Mucosa of gallbladder (tissue), 1 donor: ENCODE data around the gene OTUB2. TPM values are rescaled to one million over a fixed set of nuclear protein-coding genes. Genes with fewer than 3 reads are reported as not detected.

Experiments
- DNase-seq: peaks from one replicate; pipeline ENCODE4 v3.0.0-alpha.2; 2020; ENCODE audit warnings: low spot score
- total RNA-seq: library from RNA; stranded (reverse); gene quantifications from one replicate; pipeline ENCODE4 v1.2.1, GENCODE V29; 2021
- donor health status: DM: no; HTN: no; CAD: no.

Gene OTUB2
- total RNA-seq, 1 donor from 2014 or later: 2.1 TPM

DNA sequence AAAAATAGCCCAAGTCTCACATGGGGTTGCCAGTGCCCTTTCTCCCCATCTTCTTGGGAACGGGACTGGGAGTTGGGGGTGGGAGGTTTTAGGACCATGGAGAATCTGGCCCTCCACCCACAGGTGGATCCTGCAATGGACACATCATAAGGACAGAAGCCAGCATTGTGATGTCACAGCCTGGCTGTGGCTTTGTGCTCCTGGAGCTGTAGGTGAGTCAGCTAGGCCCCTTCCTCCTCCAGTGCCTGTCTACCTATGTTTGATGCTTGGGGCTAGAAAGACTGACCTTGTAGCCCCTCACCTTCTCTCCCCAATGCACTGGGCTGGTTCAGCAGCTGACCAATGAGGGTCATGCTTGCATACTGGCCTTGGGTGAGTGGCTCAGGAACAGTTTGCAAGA, 29.1 kb upstream of the OTUB2 start, which contains the start of gene CCDC197:
CCDC197 (plus strand) TSS at position 220 of the 400 bp plus-strand sequence. CDS start 831 bp downstream, outside the sequence.
- DNase-seq: no peak

DNA sequence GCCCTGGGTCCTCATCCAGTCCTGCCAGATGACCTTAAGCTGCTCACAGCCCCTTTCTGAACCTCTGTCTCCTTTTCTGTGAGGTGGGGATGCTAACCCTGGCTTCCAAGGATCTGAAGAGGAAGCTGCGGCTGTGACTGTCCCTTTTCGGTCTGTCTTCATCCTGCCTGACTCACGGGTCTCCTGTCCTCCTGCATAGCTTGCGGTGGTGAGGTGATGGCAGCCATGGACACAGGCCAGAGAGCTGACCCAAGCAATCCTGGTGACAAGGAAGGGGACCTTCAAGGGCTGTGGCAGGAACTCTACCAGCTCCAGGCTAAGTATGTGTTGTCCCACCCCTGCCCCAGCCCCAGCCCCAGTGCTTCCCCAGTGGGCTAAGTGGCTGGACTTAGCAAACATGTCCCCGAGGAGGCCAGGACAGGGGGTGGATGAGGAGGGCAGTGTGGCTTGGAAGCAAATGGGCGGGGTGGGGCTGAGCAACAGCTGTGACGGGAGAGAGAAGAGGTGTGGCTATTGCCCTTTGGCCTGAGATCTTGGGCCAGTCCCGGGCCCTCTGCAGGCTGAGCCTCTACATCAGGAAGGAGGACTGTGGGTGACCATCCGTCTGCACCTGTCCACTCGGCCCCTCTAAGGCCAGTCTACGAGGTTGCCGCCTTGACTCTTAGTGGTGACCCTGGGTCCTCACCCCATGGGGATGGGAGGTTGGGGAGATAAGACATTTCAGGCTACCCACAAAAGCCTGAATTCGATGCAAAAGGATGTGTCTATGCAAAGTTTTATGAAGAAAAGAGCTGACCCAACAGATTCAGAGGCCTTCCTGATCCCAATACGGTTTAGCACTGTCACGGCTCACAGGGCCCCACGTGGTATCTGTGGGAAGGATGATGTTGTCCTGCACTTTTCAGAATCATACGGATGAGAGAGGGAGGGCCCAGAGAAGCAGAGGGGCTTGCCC, 27.9 kb upstream of the OTUB2 start:
- DNase-seq: no peak

DNA sequence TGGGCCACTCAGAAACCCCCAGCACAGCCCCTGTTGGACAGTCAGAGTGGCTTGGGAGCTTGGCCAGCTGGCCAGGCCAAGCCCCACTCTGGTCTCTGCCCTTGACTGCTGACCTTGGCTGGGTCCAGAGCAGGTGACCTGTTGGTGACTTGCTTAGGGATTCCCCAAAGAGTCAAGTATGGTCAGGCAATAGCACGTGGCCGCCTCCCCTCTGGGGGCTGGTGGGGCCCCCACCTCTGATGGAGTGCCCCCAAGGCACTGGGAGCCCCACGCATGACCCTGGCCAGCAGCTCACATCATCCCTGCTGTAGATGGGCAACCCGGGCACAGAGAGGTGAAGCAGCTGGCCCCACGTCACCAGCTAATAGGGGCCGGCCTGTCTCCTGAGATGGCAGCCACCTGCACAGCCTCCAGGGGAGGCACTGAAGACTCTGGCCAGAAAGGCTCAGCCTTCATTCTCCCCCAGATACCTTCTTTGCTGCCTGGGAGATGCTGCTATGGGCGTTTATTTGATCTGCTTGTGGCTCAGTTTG, 27.2 kb upstream of the OTUB2 start:
- no peak for DNase-seq

DNA sequence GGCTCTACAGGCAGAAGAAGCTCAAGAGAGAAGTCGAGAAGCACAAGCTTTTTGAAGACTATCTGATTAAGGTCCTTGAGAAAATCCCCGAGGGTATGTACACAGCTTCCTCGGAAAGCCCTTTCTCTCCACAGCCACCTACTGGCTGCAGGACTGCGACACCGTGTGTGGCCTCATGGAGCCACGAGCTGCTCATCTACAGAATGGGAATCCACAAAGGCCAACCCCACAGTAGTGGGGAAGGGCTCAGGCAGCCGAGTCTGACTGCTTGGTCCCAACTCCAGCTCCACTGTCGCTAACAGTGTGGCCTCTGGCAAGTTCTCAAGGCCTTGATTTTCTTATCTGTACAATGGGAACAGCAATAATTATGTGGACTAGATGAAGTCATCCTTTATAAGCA, 26.6 kb upstream of the OTUB2 start:
- no peak for DNase-seq

DNA sequence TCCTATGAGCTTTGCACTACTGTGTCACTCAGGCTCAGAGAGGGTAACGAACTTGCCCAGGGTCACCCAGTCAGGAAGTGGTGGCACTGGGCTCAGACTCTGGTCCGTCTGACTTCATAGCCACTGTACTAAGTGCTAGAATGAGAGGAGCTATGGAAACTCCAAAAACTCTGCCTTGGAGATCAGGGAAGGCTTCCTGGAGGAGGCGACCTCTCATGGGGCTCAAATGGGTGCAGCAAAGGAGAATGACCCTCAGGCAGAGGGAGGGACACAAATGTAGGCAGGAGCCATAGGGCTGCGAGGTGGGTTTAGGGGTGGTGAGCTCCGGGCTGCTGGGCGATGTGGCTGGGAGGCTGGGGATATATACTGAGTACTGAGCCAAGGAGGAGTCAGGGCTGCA, 25.9 kb upstream of the OTUB2 start:
- no peak for DNase-seq

DNA sequence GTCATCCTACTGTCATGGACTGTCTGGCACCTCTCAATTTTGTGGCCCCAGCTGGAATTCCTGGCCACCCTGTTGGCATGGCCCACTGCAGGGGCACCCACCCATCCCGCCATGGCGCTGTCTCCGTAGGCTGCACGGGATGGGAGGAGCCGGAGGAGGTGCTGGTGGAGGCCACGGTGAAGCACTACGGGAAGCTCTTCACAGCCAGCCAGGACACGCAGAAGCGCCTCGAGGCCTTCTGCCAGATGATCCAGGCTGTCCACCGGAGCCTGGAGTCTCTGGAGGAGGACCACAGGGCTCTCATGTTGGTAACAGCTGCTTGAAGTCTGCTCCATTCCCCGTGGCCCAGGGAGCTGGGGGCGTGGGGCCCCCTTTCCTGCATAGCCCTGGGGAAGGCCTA, 25.1 kb upstream of the OTUB2 start:
- DNase-seq: no peak

DNA sequence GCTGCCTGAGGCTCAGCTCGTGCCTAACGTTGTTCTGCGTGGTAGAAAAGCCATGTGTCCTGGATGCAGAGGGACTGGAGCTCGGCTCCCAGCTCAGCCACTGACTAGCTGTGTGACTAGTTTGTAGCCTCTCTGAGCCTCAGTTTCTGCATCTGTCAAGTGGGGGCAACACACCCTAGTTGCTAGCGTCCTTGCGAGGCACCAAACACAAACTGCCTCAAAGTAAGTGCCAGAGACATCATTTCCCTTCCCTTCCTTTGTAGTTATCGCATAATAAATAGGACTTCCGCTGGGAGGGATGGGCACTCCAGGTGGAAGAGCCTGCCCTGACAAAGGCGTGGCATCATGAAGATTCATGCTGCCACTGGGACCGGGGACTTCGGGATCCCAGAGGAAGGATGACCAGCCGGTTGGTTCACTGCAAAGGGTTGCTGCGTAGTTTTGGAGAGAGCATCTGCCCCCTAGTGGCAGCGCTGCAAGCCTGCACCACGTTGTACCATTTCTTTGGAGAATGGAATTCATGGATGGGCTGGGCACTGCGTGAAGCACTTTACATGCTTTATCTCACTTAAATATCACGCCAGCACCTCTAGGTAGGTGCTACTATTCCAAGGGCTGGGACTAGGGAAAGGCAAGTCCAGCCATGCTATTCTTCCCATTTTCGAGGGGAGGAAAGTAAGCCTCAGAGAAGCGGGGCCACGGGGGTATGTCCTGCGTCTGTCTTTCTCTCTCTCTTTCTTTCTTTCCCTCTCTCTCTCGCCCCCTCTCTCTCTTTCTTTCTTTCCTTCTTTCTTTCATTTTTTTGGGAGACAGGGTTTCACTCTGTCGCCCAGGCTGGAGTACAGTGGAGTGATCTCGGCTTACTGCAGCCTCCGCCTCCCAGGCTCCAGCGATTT, 24.4 kb upstream of the OTUB2 start:
- DNase-seq: peak; percentile 56

DNA sequence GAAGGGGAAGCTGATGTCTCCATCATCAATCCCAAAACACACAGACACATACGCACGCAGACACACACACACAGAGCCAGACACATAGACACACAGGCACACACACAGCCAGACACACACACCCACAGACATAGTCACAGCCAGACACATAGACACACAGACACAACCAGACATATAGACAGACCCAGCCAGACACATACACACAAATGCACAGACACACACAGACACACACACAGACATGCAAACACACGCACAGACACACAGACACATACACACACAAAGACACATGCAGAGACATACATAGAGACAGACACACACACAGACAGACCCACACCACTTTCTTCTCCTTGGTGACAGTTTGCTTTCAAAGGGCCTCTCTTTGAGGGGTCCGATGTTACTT, 22.7 kb upstream of the OTUB2 start:
- no peak for DNase-seq

DNA sequence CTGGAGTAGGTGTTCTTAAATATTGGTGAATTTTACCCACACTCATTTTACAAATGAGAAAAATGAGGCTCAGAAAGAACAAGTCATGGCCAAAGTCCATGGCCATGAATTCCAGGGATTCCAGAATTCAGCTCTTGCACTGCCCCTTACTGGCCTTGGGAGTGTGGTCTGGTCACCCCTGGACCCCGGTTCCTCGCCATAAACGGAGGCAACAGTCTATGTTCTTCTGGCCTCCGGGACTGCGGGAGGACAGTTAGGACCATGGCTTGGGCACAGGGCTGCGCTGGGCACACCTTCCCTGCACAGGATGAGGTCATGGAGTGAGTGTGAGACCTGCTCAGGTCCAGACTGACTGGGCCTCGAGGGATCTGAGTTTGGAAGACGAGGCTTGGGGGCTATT, 22.1 kb upstream of the OTUB2 start:
- no peak for DNase-seq

DNA sequence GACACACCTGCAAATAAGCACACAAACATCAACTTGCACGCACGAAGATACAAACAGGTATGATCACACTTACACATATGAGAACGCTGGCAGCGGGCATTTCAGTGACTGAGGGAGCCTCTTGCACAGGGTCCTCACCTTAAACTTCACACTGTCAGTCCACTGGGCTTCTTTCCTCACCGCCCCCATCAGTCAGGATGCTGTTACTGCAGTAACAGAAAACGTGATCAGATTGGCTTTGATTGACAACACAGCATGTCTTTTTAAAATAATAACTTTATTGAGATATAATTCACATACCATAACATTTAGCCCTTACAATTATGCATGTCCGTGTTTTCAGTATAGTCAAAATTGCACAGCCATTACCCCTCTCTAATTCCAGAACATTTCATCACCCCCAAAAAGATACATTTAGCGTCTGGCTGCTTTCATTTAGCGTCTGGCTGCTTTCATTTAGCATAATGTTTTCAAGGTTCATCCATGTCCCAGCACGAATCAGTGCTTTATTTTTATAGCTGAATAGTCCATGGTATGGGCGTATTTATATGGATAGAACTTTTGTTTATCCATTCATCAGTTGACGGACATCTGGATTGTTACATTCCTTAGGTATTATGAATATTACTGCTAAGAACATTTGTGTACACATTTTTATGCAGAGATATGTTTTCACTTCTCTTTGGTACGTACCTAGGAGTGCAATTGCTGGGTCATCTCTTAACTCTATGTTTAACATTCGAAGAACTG, 20.6 kb upstream of the OTUB2 start:
- DNase-seq: no peak

DNA sequence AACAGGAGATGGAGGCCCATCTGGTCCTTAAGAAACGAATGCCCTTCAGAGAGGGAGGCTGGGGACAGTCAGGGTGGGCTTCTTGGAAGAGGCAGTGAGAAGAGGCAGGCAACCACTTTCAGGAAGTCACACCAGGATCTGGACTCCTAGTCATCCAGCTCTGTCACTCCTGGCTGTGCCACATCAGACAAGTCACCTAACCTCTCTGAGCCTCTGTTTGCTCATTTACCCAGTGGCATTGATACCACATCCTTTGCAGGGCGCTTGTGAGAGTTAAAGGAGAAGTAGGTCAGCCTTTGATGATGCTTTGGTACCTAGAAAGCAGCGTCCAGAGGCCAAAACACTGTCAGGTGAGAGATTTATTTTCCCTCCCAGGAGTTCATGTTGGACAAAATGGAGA, 17.9 kb upstream of the OTUB2 start:
- DNase-seq: no peak

DNA sequence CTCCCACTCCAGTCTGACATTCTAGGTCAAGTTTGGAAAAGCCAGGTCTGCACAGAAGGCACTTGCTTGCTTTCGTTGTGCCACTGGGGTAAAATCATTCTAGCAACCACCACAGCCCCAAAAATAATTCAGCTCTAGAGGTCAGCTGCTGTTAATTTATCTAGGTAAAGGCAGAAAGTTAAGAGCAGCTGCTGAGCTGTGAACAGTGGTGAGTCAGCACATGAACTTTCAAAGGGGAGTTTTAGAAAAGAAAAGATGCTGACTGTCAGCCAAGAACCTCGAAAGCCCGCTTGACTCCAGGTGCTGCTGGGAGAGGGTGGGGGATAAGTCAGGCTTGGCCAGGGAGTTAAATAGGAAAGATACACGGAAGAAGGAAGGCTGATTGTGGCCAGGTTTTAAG, 16.4 kb upstream of the OTUB2 start:
- DNase-seq: no peak

DNA sequence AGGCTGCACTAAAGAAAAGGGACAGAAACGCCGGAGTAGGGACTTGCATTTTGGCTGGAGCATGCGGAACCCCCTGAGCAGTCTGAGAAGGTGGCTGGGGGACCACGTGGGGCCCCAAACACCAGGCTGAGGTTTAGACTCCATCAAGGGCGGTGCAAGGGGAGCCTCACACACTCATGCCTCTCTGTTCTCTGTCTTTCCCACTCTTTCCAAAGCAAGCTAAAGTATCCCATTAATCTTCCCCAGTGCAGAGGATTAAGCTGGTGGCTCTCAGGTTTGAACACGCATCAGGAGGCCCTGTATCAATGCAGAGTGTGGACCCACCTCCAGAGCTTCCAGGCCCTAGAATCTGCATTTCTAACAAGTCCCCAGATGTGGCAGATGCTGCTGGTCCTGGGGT, 15.5 kb upstream of the OTUB2 start:
- no peak for DNase-seq

DNA sequence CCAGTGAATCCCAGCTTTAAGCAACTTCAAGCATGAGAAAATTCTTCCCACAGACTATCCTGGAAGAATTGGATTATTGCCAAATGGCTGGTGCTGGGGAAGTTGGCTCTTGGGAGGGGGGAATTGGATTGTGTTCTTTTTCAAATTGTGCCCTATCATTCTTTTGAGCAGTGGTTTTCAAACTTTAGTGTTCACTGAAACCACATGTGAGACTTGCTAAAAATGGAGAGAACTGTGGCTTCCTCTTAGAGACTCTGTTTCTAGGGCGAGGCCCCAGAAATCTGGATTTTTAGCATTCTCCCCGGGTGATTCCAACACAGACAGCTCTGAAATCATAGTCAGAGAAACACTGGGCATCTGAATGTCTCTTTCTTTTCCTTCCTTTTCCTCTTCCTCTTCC, 14.3 kb upstream of the OTUB2 start:
- no peak for DNase-seq

DNA sequence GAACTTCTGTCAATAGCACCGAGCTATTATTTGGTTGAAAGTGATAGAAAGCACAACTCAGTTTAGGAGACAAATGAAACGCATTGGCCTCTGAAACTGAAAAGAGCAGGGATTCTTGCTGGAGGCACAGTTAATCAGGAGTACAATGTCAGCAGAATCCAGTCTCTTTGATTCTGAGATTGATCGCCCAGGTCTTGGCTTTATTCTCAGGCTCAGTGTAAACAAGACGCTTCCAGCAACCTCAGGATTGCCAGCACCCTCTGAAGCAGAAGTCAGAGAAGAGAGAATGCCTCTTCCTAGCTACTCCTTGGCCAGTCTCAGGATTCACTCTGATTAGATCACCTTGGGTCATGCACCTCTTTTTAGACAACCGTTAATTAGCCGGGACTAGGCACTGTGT, 11.8 kb upstream of the OTUB2 start:
- peak; percentile 38 for DNase-seq

DNA sequence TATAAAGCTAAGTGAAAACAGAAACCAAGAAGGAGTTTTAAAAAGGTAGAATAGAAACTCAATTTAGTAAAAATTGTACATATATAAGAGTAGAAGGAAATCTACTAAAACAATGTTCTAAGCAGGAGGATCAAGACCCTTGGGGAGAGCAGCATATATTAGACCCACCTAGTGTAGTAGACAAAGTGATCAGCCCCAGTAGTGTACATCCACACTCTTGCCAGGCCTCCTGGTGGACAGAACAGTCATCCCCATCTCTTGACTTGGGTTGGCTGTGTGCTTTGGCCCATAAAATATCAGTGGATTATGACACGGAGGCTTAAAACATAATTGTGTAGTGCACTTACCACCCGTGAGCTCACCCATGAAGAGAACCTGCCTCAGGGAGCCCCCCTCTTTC, 10.9 kb upstream of the OTUB2 start:
- DNase-seq: no peak

DNA sequence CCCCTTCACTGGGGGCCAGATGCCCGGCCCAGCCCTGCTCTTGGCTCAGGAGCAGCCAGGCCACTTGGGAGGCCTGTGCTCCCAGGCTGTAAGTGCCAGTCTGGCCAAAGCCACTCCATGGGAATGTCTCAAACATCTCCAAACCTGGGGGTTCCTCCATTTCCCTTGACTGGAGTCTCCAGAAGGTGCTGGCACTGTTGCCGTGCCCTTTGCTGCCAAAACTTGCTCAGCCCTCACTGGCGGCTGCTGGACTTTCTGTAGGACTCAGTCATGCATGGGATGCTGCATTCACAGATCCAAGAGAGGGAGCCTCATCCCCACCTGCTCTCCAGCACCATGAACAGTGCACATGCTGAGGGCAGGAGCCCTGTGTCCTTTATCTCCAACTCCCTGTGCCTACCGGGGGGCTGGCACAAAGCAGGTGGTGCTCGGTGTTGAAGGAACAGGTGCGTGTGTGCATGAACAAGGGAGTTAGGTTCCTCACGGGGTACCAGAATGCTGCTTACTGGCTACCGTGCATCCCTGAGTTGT, 9.6 kb upstream of the OTUB2 start:
- DNase-seq: no peak

DNA sequence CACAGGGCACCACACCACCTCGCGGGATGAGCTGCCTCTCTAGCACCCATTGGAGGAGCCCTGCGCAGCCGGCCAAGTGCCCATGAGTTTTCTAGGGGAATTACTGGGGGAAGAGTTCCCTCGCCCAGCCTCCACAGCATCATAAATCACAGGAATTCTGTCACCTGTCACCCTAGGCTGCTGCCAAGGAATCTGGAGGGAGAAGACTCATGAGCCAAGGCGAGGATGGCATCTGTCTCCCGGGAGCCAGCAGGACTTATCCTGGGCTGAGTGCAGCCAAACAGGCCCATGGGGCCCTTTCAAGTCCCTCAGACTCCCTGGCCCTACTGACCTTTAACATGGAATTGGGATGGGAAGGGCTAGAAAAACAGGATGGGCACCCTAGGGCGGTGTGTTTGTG, 7.8 kb upstream of the OTUB2 start:
- DNase-seq: no peak

DNA sequence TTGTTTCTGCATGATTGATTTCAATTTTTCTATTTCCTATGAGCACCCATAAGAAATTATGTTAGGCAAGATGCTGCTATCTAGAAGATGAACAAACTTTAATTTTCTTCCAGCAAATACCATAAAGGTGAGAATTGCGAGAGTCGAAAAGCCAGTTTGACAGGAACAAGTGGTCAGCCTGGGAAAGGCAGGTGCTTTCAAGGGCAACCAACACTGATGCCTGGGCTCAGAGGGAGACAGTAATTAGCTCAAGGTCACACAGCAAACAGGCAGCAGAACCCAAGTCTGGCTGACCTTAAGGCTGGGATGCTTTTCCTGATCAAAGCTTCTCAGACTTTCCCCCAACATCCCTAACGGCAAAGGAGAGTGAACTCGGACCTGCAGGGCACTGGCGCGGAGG, 6.8 kb upstream of the OTUB2 start:
- no peak for DNase-seq

DNA sequence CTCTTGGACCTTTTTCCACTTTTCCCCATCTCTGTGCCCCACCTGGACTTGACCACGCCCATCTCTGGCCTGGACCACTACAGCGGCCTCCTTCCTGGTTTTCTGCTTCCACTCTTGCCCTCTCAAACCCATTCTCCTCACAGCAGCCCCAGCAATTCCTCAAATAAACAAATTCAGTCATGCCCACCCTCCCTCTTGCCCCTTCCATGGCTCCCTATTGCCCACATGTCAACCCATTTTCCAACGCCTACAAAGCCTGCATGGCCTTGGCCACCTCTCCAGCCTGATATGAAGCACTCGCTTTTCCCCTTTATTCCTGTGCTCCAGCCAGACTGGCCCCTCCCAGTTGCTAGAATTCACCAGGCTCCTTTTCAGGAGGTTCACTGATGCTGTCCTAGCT, 5.9 kb upstream of the OTUB2 start:
- DNase-seq: no peak

DNA sequence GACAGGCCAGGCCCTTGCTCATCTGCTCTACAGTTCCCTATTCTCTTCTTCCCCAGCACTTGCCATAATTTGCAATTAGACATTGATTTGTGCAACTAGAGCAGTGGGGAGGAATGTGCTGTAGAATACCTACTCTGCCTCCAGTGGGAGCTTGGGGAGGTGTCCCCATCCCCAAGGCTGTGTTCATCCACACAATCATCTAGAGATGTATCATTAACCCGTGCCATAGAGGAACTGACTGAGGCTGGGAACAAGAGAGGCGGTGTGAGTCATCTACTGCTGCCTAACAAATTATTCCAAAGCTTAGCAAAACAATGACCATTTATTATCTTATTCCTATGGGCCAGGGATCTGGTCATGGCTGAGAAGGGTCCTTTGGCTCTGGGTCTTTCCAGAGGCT, 5.1 kb upstream of the OTUB2 start:
- DNase-seq: no peak
